Measurements from ENCODE around the gene LPAR6.
"Not testable (repeated sequence)": the region's sequence is repeated elsewhere in the genome, so short reads cannot be mapped to it uniquely, and the experiment has no call there.

Gene LPAR6

DNA sequence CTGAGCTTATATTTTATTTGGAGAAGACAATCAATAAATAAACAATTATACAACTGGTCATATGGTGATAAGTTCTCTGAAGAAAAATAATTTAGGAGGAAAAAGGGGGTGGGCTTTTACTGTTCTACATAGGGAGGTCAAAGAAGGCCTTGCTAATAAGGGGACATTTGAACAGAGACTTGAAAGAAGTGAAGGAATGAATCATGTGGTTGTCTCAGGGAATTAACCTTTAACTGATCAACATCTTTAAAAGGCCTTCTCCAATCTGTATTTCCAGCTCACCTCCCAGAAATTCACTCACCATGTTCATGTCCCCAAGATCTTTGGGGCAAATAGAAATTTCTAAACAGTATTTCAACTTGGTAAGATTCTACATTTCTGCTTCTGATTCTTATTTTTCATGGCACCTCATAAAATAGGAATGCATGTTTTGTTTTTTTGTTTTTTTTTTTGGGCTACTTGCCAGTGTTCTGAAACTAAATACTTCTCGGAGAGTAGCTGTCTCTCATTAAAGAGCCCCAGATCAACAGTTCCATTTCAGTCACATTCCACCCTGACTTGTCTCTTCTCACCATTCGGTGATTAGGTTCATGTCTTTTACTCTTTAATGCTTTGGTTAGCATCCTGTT is 19.2 kb upstream of the LPAR6 start:
- Mint-ChIP-seq H3K4me3 (no peak overlapping the region), H3K9me3 (no peaks in the 10 kb centered on the region), H3K36me3 (peaks cover 14% of the 10 kb centered on the region), H3K4me1 (peaks cover 22% of the 10 kb centered on the region), H3K27ac (no peak overlapping the region), H3K27me3 (no peaks in the 10 kb centered on the region)
- ATAC-seq (ENCODE audit: low read depth) = no peak
- DNase-seq (ENCODE audit: low spot score in 2 of 2) = no peak

GRCh38 chr13:48431431-48431830 is 18.5 kb upstream of the LPAR6 start:
- Mint-ChIP-seq H3K4me3 (no peak overlapping the region), H3K9me3 (peaks cover 1% of the 10 kb centered on the region), H3K36me3 (peaks cover 20% of the 10 kb centered on the region), H3K27me3 (no peaks in the 10 kb centered on the region), H3K27ac (no peak overlapping the region), H3K4me1 (peaks cover 19% of the 10 kb centered on the region)
- no peak for ATAC-seq (ENCODE audit: low read depth)
- DNase-seq (ENCODE audit: low spot score in 2 of 2) = no peak

DNA sequence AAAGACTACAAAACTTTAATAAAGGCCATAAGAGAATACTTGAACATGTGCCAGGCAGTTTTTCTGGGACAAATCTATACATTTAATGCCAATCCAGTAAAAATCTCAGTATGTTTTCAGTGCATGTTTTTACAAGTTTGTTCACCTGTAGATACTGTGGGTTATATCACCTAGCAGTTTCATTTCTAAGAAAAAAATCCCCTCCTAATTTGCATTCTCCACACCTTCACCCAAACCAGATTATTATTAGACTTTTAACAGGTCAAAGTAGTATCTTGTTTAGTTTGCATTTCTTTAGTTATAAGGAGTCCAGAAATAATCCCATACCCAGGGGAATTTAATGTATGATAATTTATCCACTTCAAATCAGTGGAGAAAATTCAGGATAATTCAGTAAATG is 17.0 kb upstream of the LPAR6 start:
- Mint-ChIP-seq H3K9me3 (peaks cover 1% of the 10 kb centered on the region), H3K36me3 (peaks cover 14% of the 10 kb centered on the region), H3K4me1 (peaks cover 13% of the 10 kb centered on the region), H3K27me3 (no peaks in the 10 kb centered on the region), H3K27ac (no peak overlapping the region), H3K4me3 (no peak overlapping the region)
- ATAC-seq (ENCODE audit: low read depth) = peak; percentile 42
- no peak for DNase-seq (ENCODE audit: low spot score in 2 of 2)

GRCh38 chr13:48429036-48429435 is 16.1 kb upstream of the LPAR6 start:
- no peak for ATAC-seq (ENCODE audit: low read depth)
- Mint-ChIP-seq H3K36me3 (peaks cover 14% of the 10 kb centered on the region), H3K4me1 (peaks cover 8% of the 10 kb centered on the region), H3K9me3 (peaks cover 1% of the 10 kb centered on the region), H3K27me3 (no peaks in the 10 kb centered on the region), H3K27ac (no peak overlapping the region), H3K4me3 (no peak overlapping the region)
- no peak for DNase-seq (ENCODE audit: low spot score in 2 of 2)

GRCh38 chr13:48426755-48427298 is 13.9 kb upstream of the LPAR6 start:
- not testable (repeated sequence) for H3K9me3 Mint-ChIP-seq; H3K27ac Mint-ChIP-seq; H3K4me3 Mint-ChIP-seq; H3K27me3 Mint-ChIP-seq; DNase-seq (ENCODE audit: low spot score in 2 of 2); ATAC-seq (ENCODE audit: low read depth); H3K4me1 Mint-ChIP-seq
- peaks cover 12% of the 10 kb centered on the region for H3K36me3 Mint-ChIP-seq

GRCh38 chr13:48426052-48426451 is 13.1 kb upstream of the LPAR6 start:
- peaks cover 12% of the 10 kb centered on the region for H3K36me3 Mint-ChIP-seq
- H3K27ac Mint-ChIP-seq = no peak overlapping the region
- H3K9me3 Mint-ChIP-seq = peaks cover 1% of the 10 kb centered on the region
- H3K4me1 Mint-ChIP-seq = peaks cover 7% of the 10 kb centered on the region
- H3K27me3 Mint-ChIP-seq = no peaks in the 10 kb centered on the region
- H3K4me3 Mint-ChIP-seq = no peak overlapping the region
- DNase-seq (ENCODE audit: low spot score in 2 of 2) (no peak), ATAC-seq (ENCODE audit: low read depth) (no peak)

DNA sequence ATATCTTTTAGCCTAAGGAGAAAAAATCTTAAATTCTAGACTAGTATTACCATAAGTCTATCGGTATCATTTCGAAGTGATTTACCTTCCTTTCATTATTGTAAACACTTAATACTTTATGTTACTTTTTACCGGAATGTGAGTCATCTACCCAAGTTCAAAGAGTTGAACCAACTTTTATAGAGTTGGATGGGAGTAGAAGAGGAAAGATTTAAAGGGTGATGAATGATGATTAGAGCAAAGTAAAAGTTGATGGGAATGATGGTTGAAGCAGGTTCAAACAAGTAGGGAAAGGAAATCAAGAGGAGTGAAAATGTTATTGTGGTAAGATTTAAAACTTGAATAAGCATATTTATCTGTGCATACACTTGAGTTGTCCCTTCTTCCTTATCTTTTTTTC is 11.3 kb upstream of the LPAR6 start:
- no peak overlapping the region for H3K4me3 Mint-ChIP-seq
- no peak overlapping the region for H3K27ac Mint-ChIP-seq
- no peak for ATAC-seq (ENCODE audit: low read depth)
- peaks cover 14% of the 10 kb centered on the region for H3K36me3 Mint-ChIP-seq
- peaks cover 6% of the 10 kb centered on the region for H3K9me3 Mint-ChIP-seq
- H3K27me3 Mint-ChIP-seq = no peaks in the 10 kb centered on the region
- no peak for DNase-seq (ENCODE audit: low spot score in 2 of 2)
- peaks cover 3% of the 10 kb centered on the region for H3K4me1 Mint-ChIP-seq

GRCh38 chr13:48422003-48422402 is 9.1 kb upstream of the LPAR6 start:
- not testable (repeated sequence) for H3K4me3 Mint-ChIP-seq; H3K27me3 Mint-ChIP-seq; ATAC-seq (ENCODE audit: low read depth); H3K9me3 Mint-ChIP-seq; DNase-seq (ENCODE audit: low spot score in 2 of 2); H3K4me1 Mint-ChIP-seq; H3K27ac Mint-ChIP-seq
- H3K36me3 Mint-ChIP-seq = peaks cover 29% of the 10 kb centered on the region

GRCh38 chr13:48415516-48415915 is 2.6 kb upstream of the LPAR6 start:
- ATAC-seq (ENCODE audit: low read depth) = no peak
- Mint-ChIP-seq H3K27ac (no peak overlapping the region), H3K27me3 (no peaks in the 10 kb centered on the region), H3K36me3 (peaks cover 29% of the 10 kb centered on the region), H3K4me1 (no peaks in the 10 kb centered on the region), H3K4me3 (no peak overlapping the region), H3K9me3 (peaks cover 5% of the 10 kb centered on the region)
- DNase-seq (ENCODE audit: low spot score in 2 of 2) = no peak

- Mint-ChIP-seq H3K27ac (no peak overlapping the region), H3K4me3 (no peak overlapping the region), H3K27me3 (no peaks in the 10 kb centered on the region), H3K9me3 (peaks cover 5% of the 10 kb centered on the region), H3K4me1 (no peaks in the 10 kb centered on the region), H3K36me3 (peaks cover 32% of the 10 kb centered on the region)
- ATAC-seq (ENCODE audit: low read depth) (no peak), DNase-seq (ENCODE audit: low spot score in 2 of 2) (no peak)
Observed at GRCh38 chr13:48414501-48414900, 1.6 kb upstream of the LPAR6 start.

DNA sequence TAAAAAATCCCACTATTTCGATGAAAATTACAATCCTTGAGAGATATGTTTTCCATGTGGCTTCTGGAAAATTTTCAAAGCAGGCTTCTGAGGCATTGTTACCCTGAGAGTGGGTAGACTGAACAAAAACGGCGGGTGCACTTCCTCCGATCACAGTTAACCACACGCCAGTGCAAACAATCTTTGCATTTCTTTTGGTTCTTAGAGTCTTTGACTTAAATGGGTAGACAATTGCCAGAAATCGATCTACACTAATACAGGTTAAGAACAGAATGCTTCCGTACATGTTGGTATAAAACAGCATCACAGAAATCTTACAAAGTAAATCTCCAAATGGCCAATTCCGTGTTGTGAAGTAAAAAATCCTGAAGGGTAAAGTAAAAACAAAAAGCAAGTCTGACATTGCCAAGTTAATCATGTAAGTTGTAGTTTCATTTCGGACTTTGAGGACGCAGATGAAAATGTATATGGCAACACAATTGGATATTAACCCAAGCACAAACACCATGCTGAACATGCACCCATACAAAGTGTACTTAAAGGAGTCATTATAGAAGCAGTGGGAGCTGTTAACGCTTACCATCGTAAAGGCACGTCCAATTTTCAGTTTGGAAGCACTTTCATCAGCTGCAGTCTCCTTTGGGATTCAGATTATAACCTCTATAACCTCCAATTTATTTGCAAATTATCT is 927 bp downstream of the LPAR6 start:
- H3K9me3 Mint-ChIP-seq = no peaks in the 10 kb centered on the region
- DNase-seq (ENCODE audit: low spot score in 2 of 2) (no peak), ATAC-seq (ENCODE audit: low read depth) (no peak)
- no peak overlapping the region for H3K27ac Mint-ChIP-seq
- peaks cover 16% of the 10 kb centered on the region for H3K36me3 Mint-ChIP-seq
- no peaks in the 10 kb centered on the region for H3K27me3 Mint-ChIP-seq
- H3K4me1 Mint-ChIP-seq = no peaks in the 10 kb centered on the region
- no peak overlapping the region for H3K4me3 Mint-ChIP-seq

- DNase-seq (ENCODE audit: low spot score in 2 of 2) (no peak), ATAC-seq (ENCODE audit: low read depth) (no peak)
- Mint-ChIP-seq H3K27ac (no peak overlapping the region), H3K4me3 (no peak overlapping the region), H3K36me3 (peaks cover 18% of the 10 kb centered on the region), H3K4me1 (no peaks in the 10 kb centered on the region), H3K9me3 (no peaks in the 10 kb centered on the region), H3K27me3 (no peaks in the 10 kb centered on the region)
Observed at GRCh38 chr13:48411147-48411794, 1.6 kb downstream of the LPAR6 start.

- no peak for DNase-seq (ENCODE audit: low spot score in 2 of 2)
- no peaks in the 10 kb centered on the region for H3K9me3 Mint-ChIP-seq
- peaks cover 16% of the 10 kb centered on the region for H3K36me3 Mint-ChIP-seq
- no peak overlapping the region for H3K4me3 Mint-ChIP-seq
- no peaks in the 10 kb centered on the region for H3K4me1 Mint-ChIP-seq
- H3K27ac Mint-ChIP-seq = no peak overlapping the region
- no peaks in the 10 kb centered on the region for H3K27me3 Mint-ChIP-seq
- ATAC-seq (ENCODE audit: low read depth) = no peak
Observed at GRCh38 chr13:48410199-48410598, 2.7 kb downstream of the LPAR6 start.

GRCh38 chr13:48405875-48406274 is 7.0 kb downstream of the LPAR6 start:
- ATAC-seq (ENCODE audit: low read depth) (no peak), DNase-seq (ENCODE audit: low spot score in 2 of 2) (no peak)
- Mint-ChIP-seq H3K9me3 (no peaks in the 10 kb centered on the region), H3K4me3 (no peak overlapping the region), H3K36me3 (peaks cover 17% of the 10 kb centered on the region), H3K27me3 (no peaks in the 10 kb centered on the region), H3K27ac (no peak overlapping the region), H3K4me1 (peaks cover 2% of the 10 kb centered on the region)
